ENCODE data around the gene AP5M1.

DNA sequence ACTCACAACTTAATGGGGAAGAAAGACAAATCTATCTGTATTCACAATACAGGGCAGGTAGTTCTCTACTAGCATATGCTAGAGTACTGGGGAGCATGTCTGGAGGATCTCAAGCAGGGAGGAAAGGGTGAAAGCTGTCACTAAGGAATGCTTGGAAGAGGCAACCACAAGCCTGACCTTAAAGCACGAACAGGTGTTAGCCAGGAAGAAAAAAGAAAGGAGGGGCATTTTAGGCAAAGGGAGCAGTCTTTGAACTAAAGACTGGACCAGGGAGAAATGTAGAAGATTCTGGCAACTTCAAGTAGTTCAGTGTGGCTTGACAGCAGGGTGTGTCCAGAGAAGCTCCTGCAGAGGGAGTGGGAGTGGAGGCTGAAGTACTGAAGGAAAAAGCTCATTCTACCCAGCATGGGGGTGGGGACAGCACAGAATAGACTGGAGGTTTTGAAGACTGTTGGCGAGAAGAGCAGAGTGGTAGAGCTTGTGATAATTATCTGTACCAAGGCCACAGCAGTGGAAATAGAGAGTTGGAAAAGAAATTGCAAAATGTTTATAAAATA lies 50.9 kb downstream of the AP5M1 start:
- TF ChIP-seq, protein P1, sequence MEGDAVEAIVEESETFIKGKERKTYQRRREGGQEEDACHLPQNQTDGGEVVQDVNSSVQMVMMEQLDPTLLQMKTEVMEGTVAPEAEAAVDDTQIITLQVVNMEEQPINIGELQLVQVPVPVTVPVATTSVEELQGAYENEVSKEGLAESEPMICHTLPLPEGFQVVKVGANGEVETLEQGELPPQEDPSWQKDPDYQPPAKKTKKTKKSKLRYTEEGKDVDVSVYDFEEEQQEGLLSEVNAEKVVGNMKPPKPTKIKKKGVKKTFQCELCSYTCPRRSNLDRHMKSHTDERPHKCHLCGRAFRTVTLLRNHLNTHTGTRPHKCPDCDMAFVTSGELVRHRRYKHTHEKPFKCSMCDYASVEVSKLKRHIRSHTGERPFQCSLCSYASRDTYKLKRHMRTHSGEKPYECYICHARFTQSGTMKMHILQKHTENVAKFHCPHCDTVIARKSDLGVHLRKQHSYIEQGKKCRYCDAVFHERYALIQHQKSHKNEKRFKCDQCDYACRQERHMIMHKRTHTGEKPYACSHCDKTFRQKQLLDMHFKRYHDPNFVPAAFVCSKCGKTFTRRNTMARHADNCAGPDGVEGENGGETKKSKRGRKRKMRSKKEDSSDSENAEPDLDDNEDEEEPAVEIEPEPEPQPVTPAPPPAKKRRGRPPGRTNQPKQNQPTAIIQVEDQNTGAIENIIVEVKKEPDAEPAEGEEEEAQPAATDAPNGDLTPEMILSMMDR (conservative IDR thresholded peaks at IDR 0.05; ENCODE audit: low read length), result no peak
- TF ChIP-seq EZH2phosphoT487 (IDR thresholded peaks at IDR 0.05; ENCODE audit: borderline replicate concordance), result no peak
